Neural cell (in vitro differentiated cells): Measurements from ENCODE around the gene LRIF1. TPM values are rescaled to one million over a fixed set of nuclear protein-coding genes. Genes with fewer than 3 reads are reported as not detected.

Experiments used
- H2AFZ ChIP-seq: fragments of 200-600, 300-800 bp; sonication (generic), shearing (Covaris generic); 2 replicates; pipeline ENCODE4 v1.6.0; 2014; ENCODE audit warnings: low read depth, mild to moderate bottlenecking, antibody characterized with exemption, low read length, moderate library complexity
- H3F3A ChIP-seq: fragments of 200-600 bp; shearing (Covaris generic); 2 replicates; pipeline ENCODE4 v1.6.1; 2016; ENCODE audit warnings: mild to moderate bottlenecking, moderate library complexity, mixed read lengths, antibody characterized with exemption, low read length; ENCODE audit not compliant: insufficient read depth, poor library complexity, severe bottlenecking
- H3K27ac ChIP-seq: fragments of 200-600, 300-800 bp; sonication (generic), shearing (Covaris generic); 2 replicates; pipeline ENCODE4 v1.5.1; 2014; ENCODE audit warnings: mild to moderate bottlenecking, low read length, moderate library complexity
- H3K27me3 ChIP-seq: fragments of 300-800, 200-600 bp; sonication (generic), shearing (Covaris generic); 2 replicates; pipeline ENCODE4 v1.6.0; 2014; ENCODE audit warnings: mild to moderate bottlenecking, low read depth, low read length, moderate library complexity; ENCODE audit not compliant: insufficient read depth
- H3K36me3 ChIP-seq: fragments of 300-800, 200-600 bp; sonication (generic), shearing (Covaris generic); 2 replicates; pipeline ENCODE4 v1.5.1; 2014; ENCODE audit warnings: mild to moderate bottlenecking, antibody characterized with exemption, low read length, moderate library complexity; ENCODE audit not compliant: insufficient read depth
- H3K4me2 ChIP-seq: fragments of 300-800, 200-600 bp; sonication (generic), shearing (Covaris generic); 2 replicates; pipeline ENCODE4 v1.6.0; 2014; ENCODE audit warnings: mild to moderate bottlenecking, low read length
- H3K4me3 ChIP-seq: fragments of 300-800, 200-600 bp; sonication (generic), shearing (Covaris generic); 2 replicates; pipeline ENCODE4 v1.5.1; 2014; ENCODE audit warnings: mild to moderate bottlenecking, low read length, moderate library complexity
- H3K79me2 ChIP-seq: fragments of 200-600 bp; shearing (Covaris generic); replicated peaks from 2 replicates; pipeline ENCODE4 v1.6.0; 2014; ENCODE audit warnings: mild to moderate bottlenecking, low read length, moderate library complexity; ENCODE audit not compliant: insufficient read depth
- H3K9ac ChIP-seq: fragments of 300-800, 200-600 bp; sonication (generic), shearing (Covaris generic); 2 replicates; pipeline ENCODE4 v1.6.1; 2016; ENCODE audit warnings: mild to moderate bottlenecking, low read length, mixed read lengths
- H3K9me2 ChIP-seq: fragments of 200-600 bp; shearing (Covaris generic); 2 replicates; pipeline ENCODE4 v1.6.1; 2016; ENCODE audit warnings: mild to moderate bottlenecking, low read length, mixed read lengths; ENCODE audit not compliant: insufficient read depth
- H3K9me3 ChIP-seq: fragments of 200-600, 300-800 bp; sonication (generic), shearing (Covaris generic); 2 replicates; pipeline ENCODE4 v1.6.1; 2016; ENCODE audit warnings: mild to moderate bottlenecking, mixed run types, low read length, moderate library complexity, mixed read lengths
- H4K20me1 ChIP-seq: fragments of 200-600 bp; shearing (Covaris generic); 2 replicates; pipeline ENCODE4 v1.6.1; 2016; ENCODE audit warnings: mild to moderate bottlenecking, mixed run types; ENCODE audit not compliant: insufficient read depth
- EP300 ChIP-seq: fragments of 450-650 bp; conservative IDR thresholded peaks from 2 replicates; pipeline ENCODE4 v1.6.1; 2014; ENCODE audit warnings: antibody characterized with exemption, mild to moderate bottlenecking, moderate library complexity; ENCODE audit not compliant: poor library complexity, severe bottlenecking
- EZH2 ChIP-seq: fragments of 200-600, 300-800 bp; shearing (Covaris generic), sonication (generic); IDR thresholded peaks from 2 replicates; pipeline ENCODE4 v1.6.1; 2014; ENCODE audit warnings: antibody characterized with exemption, low read length, borderline replicate concordance, mild to moderate bottlenecking; ENCODE audit not compliant: insufficient read depth, poor library complexity, severe bottlenecking
- MXI1 ChIP-seq: fragments of 450-650 bp; conservative IDR thresholded peaks from 2 replicates; pipeline ENCODE4 v1.6.1; 2014; ENCODE audit warnings: antibody characterized with exemption, mild to moderate bottlenecking; ENCODE audit not compliant: poor library complexity, severe bottlenecking
- POLR2AphosphoS5 ChIP-seq: IDR thresholded peaks from 2 replicates; pipeline ENCODE4 v1.6.1; 2012
- RAD21 ChIP-seq: fragments of 450-650 bp; conservative IDR thresholded peaks from 2 replicates; pipeline ENCODE4 v1.6.1; 2014; ENCODE audit warnings: antibody characterized with exemption, mild to moderate bottlenecking, moderate library complexity
- SMC3 ChIP-seq: fragments of 450-650 bp; conservative IDR thresholded peaks from 2 replicates; pipeline ENCODE4 v1.6.1; 2014; ENCODE audit warnings: antibody characterized with exemption, mild to moderate bottlenecking, moderate library complexity; ENCODE audit not compliant: poor library complexity
- TAF1 ChIP-seq: IDR thresholded peaks from 2 replicates; pipeline ENCODE4 v1.6.1; 2012; ENCODE audit warnings: low read depth
- polyA plus RNA-seq: library from polyadenylated mRNA; depleted of rRNA; stranded (reverse); fragments of >200 nt; gene quantifications from 2 replicates; pipeline ENCODE4 v1.2.3, GENCODE V29; 2014
- TF ChIP-seq, protein P1 (sequence below): IDR thresholded peaks from 2 replicates; pipeline ENCODE4 v1.6.1; 2012; ENCODE audit warnings: borderline replicate concordance
- TF ChIP-seq, protein P2 (sequence below): fragments of 450-650 bp; IDR thresholded peaks from 2 replicates; pipeline ENCODE4 v1.5.1; 2014; ENCODE audit warnings: antibody characterized with exemption, mild to moderate bottlenecking, moderate library complexity; ENCODE audit not compliant: poor library complexity, severe bottlenecking

The LRIF1 gene
- polyA plus RNA-seq, 1 donor from 2014 or later: 26.8 TPM

DNA sequence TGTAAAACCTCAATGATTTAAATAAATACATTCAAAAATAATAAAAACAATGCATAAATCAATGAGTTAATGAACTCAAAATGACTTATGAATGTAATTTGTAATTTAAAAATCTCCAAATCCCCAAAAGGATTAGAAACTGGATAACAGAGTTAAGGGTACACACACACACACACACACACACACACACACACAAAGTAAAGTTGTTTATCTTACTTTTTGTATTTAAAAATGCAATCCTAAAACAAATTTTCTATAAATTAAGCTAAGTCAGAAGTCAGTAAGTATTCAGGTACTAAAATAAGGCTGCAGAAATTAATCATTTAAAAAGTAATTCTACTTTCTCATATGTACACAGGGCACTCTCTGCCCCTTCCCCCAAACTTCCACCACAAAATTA lies 1.8 kb downstream of the LRIF1 start:
- Histone ChIP-seq H2AFZ (no peak overlapping the region), H3F3A (no peaks in the 10 kb centered on the region), H3K27ac (no peak overlapping the region), H3K4me2 (peak overlapping the region; percentile 36), H3K36me3 (no peaks in the 10 kb centered on the region), H3K79me2 (peaks cover 24% of the 10 kb centered on the region), H3K9ac (no peak overlapping the region), H4K20me1 (no peaks in the 10 kb centered on the region), H3K4me3 (peak overlapping the region; percentile 75), H3K27me3 (no peaks in the 10 kb centered on the region), H3K9me2 (no peaks in the 10 kb centered on the region), H3K9me3 (no peaks in the 10 kb centered on the region)
- TF ChIP-seq RAD21: no peak
- no peak for TF ChIP-seq EP300
- no peak for TF ChIP-seq TAF1
- TF ChIP-seq POLR2AphosphoS5: no peak
- TF ChIP-seq, protein P1, sequence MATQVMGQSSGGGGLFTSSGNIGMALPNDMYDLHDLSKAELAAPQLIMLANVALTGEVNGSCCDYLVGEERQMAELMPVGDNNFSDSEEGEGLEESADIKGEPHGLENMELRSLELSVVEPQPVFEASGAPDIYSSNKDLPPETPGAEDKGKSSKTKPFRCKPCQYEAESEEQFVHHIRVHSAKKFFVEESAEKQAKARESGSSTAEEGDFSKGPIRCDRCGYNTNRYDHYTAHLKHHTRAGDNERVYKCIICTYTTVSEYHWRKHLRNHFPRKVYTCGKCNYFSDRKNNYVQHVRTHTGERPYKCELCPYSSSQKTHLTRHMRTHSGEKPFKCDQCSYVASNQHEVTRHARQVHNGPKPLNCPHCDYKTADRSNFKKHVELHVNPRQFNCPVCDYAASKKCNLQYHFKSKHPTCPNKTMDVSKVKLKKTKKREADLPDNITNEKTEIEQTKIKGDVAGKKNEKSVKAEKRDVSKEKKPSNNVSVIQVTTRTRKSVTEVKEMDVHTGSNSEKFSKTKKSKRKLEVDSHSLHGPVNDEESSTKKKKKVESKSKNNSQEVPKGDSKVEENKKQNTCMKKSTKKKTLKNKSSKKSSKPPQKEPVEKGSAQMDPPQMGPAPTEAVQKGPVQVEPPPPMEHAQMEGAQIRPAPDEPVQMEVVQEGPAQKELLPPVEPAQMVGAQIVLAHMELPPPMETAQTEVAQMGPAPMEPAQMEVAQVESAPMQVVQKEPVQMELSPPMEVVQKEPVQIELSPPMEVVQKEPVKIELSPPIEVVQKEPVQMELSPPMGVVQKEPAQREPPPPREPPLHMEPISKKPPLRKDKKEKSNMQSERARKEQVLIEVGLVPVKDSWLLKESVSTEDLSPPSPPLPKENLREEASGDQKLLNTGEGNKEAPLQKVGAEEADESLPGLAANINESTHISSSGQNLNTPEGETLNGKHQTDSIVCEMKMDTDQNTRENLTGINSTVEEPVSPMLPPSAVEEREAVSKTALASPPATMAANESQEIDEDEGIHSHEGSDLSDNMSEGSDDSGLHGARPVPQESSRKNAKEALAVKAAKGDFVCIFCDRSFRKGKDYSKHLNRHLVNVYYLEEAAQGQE: no peak
- no peak for TF ChIP-seq MXI1
- no peak for TF ChIP-seq EZH2
- TF ChIP-seq, protein P2, sequence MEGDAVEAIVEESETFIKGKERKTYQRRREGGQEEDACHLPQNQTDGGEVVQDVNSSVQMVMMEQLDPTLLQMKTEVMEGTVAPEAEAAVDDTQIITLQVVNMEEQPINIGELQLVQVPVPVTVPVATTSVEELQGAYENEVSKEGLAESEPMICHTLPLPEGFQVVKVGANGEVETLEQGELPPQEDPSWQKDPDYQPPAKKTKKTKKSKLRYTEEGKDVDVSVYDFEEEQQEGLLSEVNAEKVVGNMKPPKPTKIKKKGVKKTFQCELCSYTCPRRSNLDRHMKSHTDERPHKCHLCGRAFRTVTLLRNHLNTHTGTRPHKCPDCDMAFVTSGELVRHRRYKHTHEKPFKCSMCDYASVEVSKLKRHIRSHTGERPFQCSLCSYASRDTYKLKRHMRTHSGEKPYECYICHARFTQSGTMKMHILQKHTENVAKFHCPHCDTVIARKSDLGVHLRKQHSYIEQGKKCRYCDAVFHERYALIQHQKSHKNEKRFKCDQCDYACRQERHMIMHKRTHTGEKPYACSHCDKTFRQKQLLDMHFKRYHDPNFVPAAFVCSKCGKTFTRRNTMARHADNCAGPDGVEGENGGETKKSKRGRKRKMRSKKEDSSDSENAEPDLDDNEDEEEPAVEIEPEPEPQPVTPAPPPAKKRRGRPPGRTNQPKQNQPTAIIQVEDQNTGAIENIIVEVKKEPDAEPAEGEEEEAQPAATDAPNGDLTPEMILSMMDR: no peak
- no peak for TF ChIP-seq SMC3

DNA sequence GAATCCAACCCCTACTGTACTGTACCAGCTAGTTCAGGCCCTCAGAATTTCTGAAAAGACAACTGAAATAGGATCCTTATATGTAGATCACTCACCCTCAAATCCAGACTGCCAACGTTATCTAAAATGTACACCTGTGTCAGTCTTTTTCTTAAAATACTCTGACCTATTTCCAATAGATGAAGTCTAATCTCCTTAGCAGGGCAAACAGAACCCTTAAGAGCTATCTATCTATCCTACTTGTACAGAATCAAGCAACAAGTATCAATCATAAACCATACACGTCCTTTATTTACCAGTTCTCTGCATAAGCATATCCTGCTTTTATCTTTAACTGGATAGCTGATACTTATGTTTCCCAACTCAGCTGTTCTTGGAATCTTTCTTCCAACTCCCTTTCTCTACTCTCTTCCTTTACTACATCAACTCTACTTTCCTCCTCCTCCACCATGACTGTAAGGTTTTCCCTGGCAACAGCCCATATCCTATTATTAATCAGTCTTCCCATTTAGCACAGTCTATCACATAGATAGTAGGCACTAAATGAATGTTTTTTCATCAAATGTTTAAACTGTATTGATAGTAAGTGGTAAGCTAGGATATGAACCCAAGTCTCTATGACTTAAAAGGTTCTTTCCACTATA lies 2.8 kb downstream of the LRIF1 start:
- H2AFZ ChIP-seq: no peak overlapping the region
- peak overlapping the region; percentile 75 for H3K4me3 ChIP-seq
- H3K9me2 ChIP-seq: no peaks in the 10 kb centered on the region
- H3K9ac ChIP-seq: no peak overlapping the region
- no peaks in the 10 kb centered on the region for H4K20me1 ChIP-seq
- H3K27ac ChIP-seq: no peak overlapping the region
- H3K4me2 ChIP-seq: no peak overlapping the region
- H3K36me3 ChIP-seq: no peaks in the 10 kb centered on the region
- no peaks in the 10 kb centered on the region for H3F3A ChIP-seq
- peaks cover 29% of the 10 kb centered on the region for H3K79me2 ChIP-seq
- no peaks in the 10 kb centered on the region for H3K9me3 ChIP-seq
- TF ChIP-seq SMC3: no peak
- no peak for TF ChIP-seq EZH2
- no peak for TF ChIP-seq MXI1
- TF ChIP-seq TAF1: no peak
- TF ChIP-seq, protein P2: no peak
- no peak for TF ChIP-seq POLR2AphosphoS5
- TF ChIP-seq EP300: no peak
- TF ChIP-seq RAD21: no peak
- TF ChIP-seq, protein P1: no peak
- H3K27me3 ChIP-seq: no peaks in the 10 kb centered on the region
